Astrocyte (in vitro differentiated cells and primary cell): Measurements from ENCODE around the gene SLC27A4. TPM values are rescaled to one million over a fixed set of nuclear protein-coding genes. Genes with fewer than 3 reads are reported as not detected.

ENCODE experiments used
- DNase-seq: peaks from one replicate; pipeline ENCODE4 v3.0.0-alpha.2; 2010; ENCODE audit warnings: low read depth
- FAIRE-seq: peaks from 2 replicates; lab custom pipeline; 2011; peaks lifted over from hg19 to GRCh38; lab: Jason Lieb, UNC
- H2AFZ ChIP-seq: 2 replicates; pipeline ENCODE4 v1.6.0; 2012; ENCODE audit warnings: low read depth, low read length, inconsistent platforms
- H3K27ac ChIP-seq: 2 replicates; pipeline ENCODE4 v1.5.1; 2011; ENCODE audit warnings: low read depth, low read length, inconsistent platforms
- H3K27me3 ChIP-seq: 2 replicates; pipeline ENCODE4 v1.6.0; 2011; ENCODE audit warnings: low read length, inconsistent platforms; ENCODE audit not compliant: insufficient read depth
- H3K36me3 ChIP-seq: 2 replicates; pipeline ENCODE4 v1.5.1; 2011; ENCODE audit warnings: low read length, inconsistent platforms; ENCODE audit not compliant: insufficient read depth
- H3K4me1 ChIP-seq: 2 replicates; pipeline ENCODE4 v1.5.1; 2011; ENCODE audit warnings: low read length, inconsistent platforms; ENCODE audit not compliant: insufficient read depth
- H3K4me2 ChIP-seq: 2 replicates; pipeline ENCODE4 v1.6.0; 2012; ENCODE audit warnings: low read length, inconsistent platforms
- H3K4me3 ChIP-seq: 2 replicates; pipeline ENCODE4 v1.5.1; 2011; ENCODE audit warnings: low read depth, mild to moderate bottlenecking, low read length, inconsistent platforms; ENCODE audit not compliant: insufficient read depth
- H3K79me2 ChIP-seq: 2 replicates; pipeline ENCODE4 v1.6.0; 2012; ENCODE audit warnings: mild to moderate bottlenecking, low read length, inconsistent platforms; ENCODE audit not compliant: insufficient read depth
- H3K9ac ChIP-seq: 2 replicates; pipeline ENCODE4 v1.6.0; 2012; ENCODE audit warnings: mild to moderate bottlenecking, low read length, inconsistent platforms
- H3K9me3 ChIP-seq: 2 replicates; pipeline ENCODE4 v1.5.1; 2012; ENCODE audit warnings: low read depth, mild to moderate bottlenecking, low read length, inconsistent platforms; ENCODE audit not compliant: insufficient read depth
- H4K20me1 ChIP-seq: 2 replicates; pipeline ENCODE4 v1.6.0; 2012; ENCODE audit warnings: low read length, inconsistent platforms; ENCODE audit not compliant: insufficient read depth
- H3K27ac Mint-ChIP-seq: one replicate; pipeline ENCODE4 v1.8.0; 2021; ENCODE audit warnings: mild to moderate bottlenecking, mixed read lengths; ENCODE audit not compliant: unreplicated experiment
- H3K27me3 Mint-ChIP-seq: one replicate; pipeline ENCODE4 v1.8.0; 2021; ENCODE audit warnings: low read depth, mixed read lengths; ENCODE audit not compliant: unreplicated experiment
- H3K36me3 Mint-ChIP-seq: one replicate; pipeline ENCODE4 v1.8.0; 2021; ENCODE audit warnings: low read depth, mixed read lengths; ENCODE audit not compliant: unreplicated experiment
- H3K4me1 Mint-ChIP-seq: one replicate; pipeline ENCODE4 v1.8.0; 2021; ENCODE audit warnings: low read depth, mixed read lengths; ENCODE audit not compliant: unreplicated experiment
- H3K4me3 Mint-ChIP-seq: one replicate; pipeline ENCODE4 v1.8.0; 2021; ENCODE audit warnings: mild to moderate bottlenecking, moderate library complexity, mixed read lengths; ENCODE audit not compliant: unreplicated experiment
- H3K9me3 Mint-ChIP-seq: one replicate; pipeline ENCODE4 v1.8.0; 2021; ENCODE audit warnings: mild to moderate bottlenecking, mixed read lengths; ENCODE audit not compliant: unreplicated experiment
- EZH2 ChIP-seq: IDR thresholded peaks from 2 replicates; pipeline ENCODE4 v1.6.1; 2012; ENCODE audit warnings: mild to moderate bottlenecking, low read length, inconsistent platforms; ENCODE audit not compliant: insufficient read depth
- total RNA-seq: library from RNA; stranded (reverse); gene quantifications from 2 replicates; pipeline ENCODE4 v1.2.1, GENCODE V29; 2021
- TF ChIP-seq, protein P1 (sequence below): IDR thresholded peaks from 2 replicates; pipeline ENCODE4 v1.5.1; 2011; ENCODE audit warnings: low read depth, mild to moderate bottlenecking, inconsistent platforms, low read length, moderate library complexity; ENCODE audit not compliant: insufficient read depth

SLC27A4 gene
- total RNA-seq, 1 donor from 2014 or later = 26.9 TPM

DNA sequence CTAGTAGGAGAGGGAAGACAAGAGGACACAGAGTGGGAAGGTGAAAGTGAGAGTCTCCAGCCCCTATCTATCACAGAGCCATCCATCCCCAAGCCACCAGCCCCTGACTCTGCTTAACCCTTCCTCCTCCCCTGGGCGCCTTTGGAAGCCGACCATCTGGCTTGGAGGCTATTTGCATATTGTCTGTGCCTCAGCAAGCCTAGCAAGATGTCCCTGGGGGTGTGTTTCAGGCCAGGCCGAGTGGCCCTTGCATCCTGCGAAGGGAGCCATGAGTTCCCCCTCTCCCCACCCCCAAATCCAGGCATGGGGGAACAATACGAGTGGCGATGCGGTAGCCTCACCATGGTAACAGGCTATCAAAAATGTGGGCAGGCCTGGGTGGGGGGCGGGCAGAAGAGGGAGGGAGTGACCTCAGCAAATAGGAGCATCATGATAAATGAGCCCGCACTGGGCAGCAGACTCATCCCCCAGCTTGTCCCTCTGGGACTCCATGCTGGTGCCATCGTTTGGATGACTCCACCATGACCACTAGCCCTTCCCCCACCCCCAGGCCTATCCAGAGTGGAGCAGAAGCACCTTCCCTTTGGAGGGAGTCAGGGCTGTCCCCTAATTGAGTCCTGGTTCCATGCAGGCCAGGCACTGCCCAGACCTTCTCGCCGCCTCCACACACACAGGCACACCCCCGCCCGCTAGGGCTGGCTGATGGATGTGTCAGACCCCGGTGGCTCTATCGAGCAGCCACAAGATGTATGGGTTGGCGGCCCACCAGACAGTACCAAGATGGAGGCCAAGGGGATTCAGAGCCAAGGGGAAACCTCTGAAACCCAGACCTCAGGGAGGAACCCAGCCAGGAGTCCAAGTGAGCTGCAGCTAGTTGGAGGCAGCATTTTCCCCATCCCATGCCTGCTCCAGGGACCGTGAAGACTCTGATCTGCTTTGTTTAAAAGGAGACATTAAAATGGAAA, 45.5 kb downstream of the SLC27A4 start:
- no peaks in the 10 kb centered on the region for H3K9me3 ChIP-seq
- no peak overlapping the region for H3K4me3 ChIP-seq
- H3K27me3 Mint-ChIP-seq = peaks cover 4% of the 10 kb centered on the region
- H3K4me1 ChIP-seq = peaks cover 3% of the 10 kb centered on the region
- no peak overlapping the region for H3K27ac ChIP-seq
- no peak overlapping the region for H2AFZ ChIP-seq
- H3K36me3 ChIP-seq = peaks cover 8% of the 10 kb centered on the region
- no peak for DNase-seq
- no peak overlapping the region for H3K4me3 Mint-ChIP-seq
- peaks cover under 1% of the 10 kb centered on the region for H3K27me3 ChIP-seq
- no peak overlapping the region for H3K9ac ChIP-seq
- H4K20me1 ChIP-seq = peaks cover 77% of the 10 kb centered on the region
- H3K36me3 Mint-ChIP-seq = peaks cover 23% of the 10 kb centered on the region
- no peaks in the 10 kb centered on the region for H3K79me2 ChIP-seq
- FAIRE-seq = no peak
- no peaks in the 10 kb centered on the region for H3K4me1 Mint-ChIP-seq
- H3K9me3 Mint-ChIP-seq = no peaks in the 10 kb centered on the region
- no peak overlapping the region for H3K27ac Mint-ChIP-seq
- no peak for TF ChIP-seq EZH2
- TF ChIP-seq, protein P1, sequence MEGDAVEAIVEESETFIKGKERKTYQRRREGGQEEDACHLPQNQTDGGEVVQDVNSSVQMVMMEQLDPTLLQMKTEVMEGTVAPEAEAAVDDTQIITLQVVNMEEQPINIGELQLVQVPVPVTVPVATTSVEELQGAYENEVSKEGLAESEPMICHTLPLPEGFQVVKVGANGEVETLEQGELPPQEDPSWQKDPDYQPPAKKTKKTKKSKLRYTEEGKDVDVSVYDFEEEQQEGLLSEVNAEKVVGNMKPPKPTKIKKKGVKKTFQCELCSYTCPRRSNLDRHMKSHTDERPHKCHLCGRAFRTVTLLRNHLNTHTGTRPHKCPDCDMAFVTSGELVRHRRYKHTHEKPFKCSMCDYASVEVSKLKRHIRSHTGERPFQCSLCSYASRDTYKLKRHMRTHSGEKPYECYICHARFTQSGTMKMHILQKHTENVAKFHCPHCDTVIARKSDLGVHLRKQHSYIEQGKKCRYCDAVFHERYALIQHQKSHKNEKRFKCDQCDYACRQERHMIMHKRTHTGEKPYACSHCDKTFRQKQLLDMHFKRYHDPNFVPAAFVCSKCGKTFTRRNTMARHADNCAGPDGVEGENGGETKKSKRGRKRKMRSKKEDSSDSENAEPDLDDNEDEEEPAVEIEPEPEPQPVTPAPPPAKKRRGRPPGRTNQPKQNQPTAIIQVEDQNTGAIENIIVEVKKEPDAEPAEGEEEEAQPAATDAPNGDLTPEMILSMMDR = no peak
- H3K4me2 ChIP-seq = no peak overlapping the region

DNA sequence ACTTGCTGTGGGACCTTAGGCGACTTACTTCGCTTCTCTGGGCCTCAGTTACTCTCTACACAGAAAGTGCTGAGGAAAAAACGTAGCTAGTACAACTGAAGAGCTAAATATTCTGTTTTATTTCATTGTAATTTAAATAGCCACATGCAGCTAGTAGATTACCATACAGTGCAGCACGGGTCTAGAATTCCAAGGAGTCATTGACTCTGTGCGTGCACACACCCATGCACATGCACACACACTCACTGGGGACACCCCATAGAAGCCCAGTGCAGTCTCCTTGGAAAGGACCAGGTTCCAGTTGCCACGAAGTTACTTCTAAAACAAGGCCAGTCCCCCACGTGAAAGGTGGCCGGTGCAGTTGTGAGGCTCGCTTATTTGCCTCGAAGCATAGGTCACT, 47.8 kb downstream of the SLC27A4 start:
- no peak overlapping the region for H2AFZ ChIP-seq
- TF ChIP-seq, protein P1 = no peak
- no peak for TF ChIP-seq EZH2
- Mint-ChIP-seq H3K27ac (no peak overlapping the region), H3K4me1 (peaks cover 3% of the 10 kb centered on the region), H3K9me3 (no peaks in the 10 kb centered on the region), H3K36me3 (peaks cover 30% of the 10 kb centered on the region), H3K4me3 (no peak overlapping the region), H3K27me3 (peaks cover 18% of the 10 kb centered on the region)
- no peak overlapping the region for H3K4me3 ChIP-seq
- peaks cover 81% of the 10 kb centered on the region for H4K20me1 ChIP-seq
- H3K9me3 ChIP-seq = no peaks in the 10 kb centered on the region
- H3K9ac ChIP-seq = no peak overlapping the region
- H3K27me3 ChIP-seq = peaks cover 20% of the 10 kb centered on the region
- H3K27ac ChIP-seq = no peak overlapping the region
- H3K36me3 ChIP-seq = peaks cover 8% of the 10 kb centered on the region
- no peaks in the 10 kb centered on the region for H3K79me2 ChIP-seq
- FAIRE-seq (no peak), DNase-seq (no peak)
- H3K4me2 ChIP-seq = no peak overlapping the region
- H3K4me1 ChIP-seq = peaks cover 3% of the 10 kb centered on the region
